K562 (cell line): ENCODE results near the gene PACS2. TPM values are rescaled to one million over a fixed set of nuclear protein-coding genes. Genes with fewer than 3 reads are reported as not detected.

Experiments used
- ATF1 ChIP-seq, 2 experiments: fragments of 450-650 bp in 1 of 2; IDR thresholded peaks; 2 replicates each; pipeline ENCODE4 v1.6.1; 2016; ENCODE audit warnings: missing compliant biosample characterization in 1 of 2, missing genetic modification characterization in 1 of 2
- CBFB ChIP-seq: sonication (generic); formaldehyde crosslinking; IDR thresholded peaks from 2 replicates; pipeline ENCODE4 v1.4.0; 2020; ENCODE audit warnings: mild to moderate bottlenecking, missing genetic modification reagents
- CEBPG ChIP-seq, 3 experiments: fragments of 200-800 bp in 1 of 3; sonication (Bioruptor generic) in 1 of 3; sonication (generic) in 1 of 3; formaldehyde crosslinking in 1 of 3; IDR thresholded peaks in 2 of 3; conservative IDR thresholded peaks in 1 of 3; 2 replicates each; pipeline versions ENCODE4 v1.6.1 to v1.8.0; 2016 to 2022; ENCODE audit warnings: missing compliant biosample characterization in 2 of 3, missing genetic modification characterization in 2 of 3, mild to moderate bottlenecking in 1 of 3, missing genetic modification reagents in 1 of 3
- CHD1 ChIP-seq: fragments of 200-600 bp; sonication (generic); IDR thresholded peaks from one replicate; pipeline ENCODE4 v1.6.1; 2012; ENCODE audit warnings: mild to moderate bottlenecking, moderate library complexity, low read length, inconsistent platforms
- CTBP1 ChIP-seq: fragments of 450-650 bp; IDR thresholded peaks from 2 replicates; pipeline ENCODE4 v1.6.1; 2016; ENCODE audit warnings: borderline replicate concordance
- CXXC5 ChIP-seq: fragments of 250-450 bp; sonication (Bioruptor Pico); IDR thresholded peaks from 2 replicates; pipeline ENCODE4 v1.8.0; 2022; ENCODE audit warnings: inconsistent platforms, mild to moderate bottlenecking, moderate library complexity
- EP400 ChIP-seq: fragments of 450-650 bp; IDR thresholded peaks from 2 replicates; pipeline ENCODE4 v1.6.1; 2017; ENCODE audit warnings: antibody characterized with exemption, mild to moderate bottlenecking, moderate library complexity
- KLF1 ChIP-seq: fragments of 450-650 bp; IDR thresholded peaks from 2 replicates; pipeline ENCODE4 v1.6.1; 2016; ENCODE audit warnings: missing genetic modification characterization, missing compliant biosample characterization
- MBD2 ChIP-seq: sonication (generic); IDR thresholded peaks from 2 replicates; pipeline ENCODE4 v1.6.1; 2016; ENCODE audit warnings: low read depth, borderline replicate concordance
- MECOM ChIP-seq: fragments of 250-450 bp; sonication (Bioruptor Pico); IDR thresholded peaks from 2 replicates; pipeline ENCODE4 v1.8.0; 2022; ENCODE audit warnings: inconsistent platforms
- NBN ChIP-seq: fragments of 450-650 bp; IDR thresholded peaks from 2 replicates; pipeline ENCODE4 v1.6.1; 2016; ENCODE audit warnings: low read depth, mild to moderate bottlenecking
- NFE2L1 ChIP-seq: fragments of 450-650 bp; IDR thresholded peaks from 2 replicates; pipeline ENCODE4 v1.6.1; 2016; ENCODE audit warnings: missing genetic modification characterization, low read depth, mild to moderate bottlenecking, missing compliant biosample characterization, moderate library complexity, borderline replicate concordance
- POLR2A ChIP-seq: fragments of 450-650 bp; conservative IDR thresholded peaks from 2 replicates; pipeline ENCODE4 v1.6.1; 2016
- POLR2G ChIP-seq: fragments of 200-400 bp; formaldehyde crosslinking; IDR thresholded peaks from 2 replicates; pipeline ENCODE4 v1.6.1; 2017; ENCODE audit warnings: low read depth, mild to moderate bottlenecking, antibody characterized with exemption, low read length, moderate library complexity
- RBFOX2 ChIP-seq: fragments of 200-400 bp; formaldehyde crosslinking; IDR thresholded peaks from 2 replicates; pipeline ENCODE4 v1.6.1; 2017; ENCODE audit warnings: low read depth, mild to moderate bottlenecking, low read length, moderate library complexity
- SMAD1 ChIP-seq: fragments of 150-350 bp; IDR thresholded peaks from 2 replicates; pipeline ENCODE4 v1.6.1; 2014; ENCODE audit warnings: low read length, low read depth; ENCODE audit not compliant: partially characterized antibody
- SP1 ChIP-seq: sonication (generic); formaldehyde crosslinking; IDR thresholded peaks from 2 replicates; pipeline ENCODE4 v1.8.1; 2022; ENCODE audit warnings: mild to moderate bottlenecking, missing genetic modification reagents
- ZEB2 ChIP-seq: fragments of 450-650 bp; IDR thresholded peaks from 2 replicates; pipeline ENCODE4 v1.6.1; 2016
- ZNF347 ChIP-seq: fragments of 450-650 bp; formaldehyde crosslinking; IDR thresholded peaks from 2 replicates; pipeline ENCODE4 v1.4.0; 2020; ENCODE audit warnings: low read depth, mild to moderate bottlenecking, moderate library complexity
- polyA plus RNA-seq, 8 experiments: library from polyadenylated mRNA; depleted of rRNA in 4 of 8; stranded (reverse) in 5 of 8; unstranded in 3 of 8; fragments of >200 nt; fragmentation: Nextera tagmentation in 2 of 8; fragmentation: Illumina TruSeq in 1 of 8; extraction: Ambion mirVana in 2 of 8; extraction: Trizol in 1 of 8; gene quantifications; 2 replicates each; pipeline versions ENCODE4 v1.2.1 to v1.2.3, GENCODE V29; 2011 to 2014; ENCODE audit warnings: inconsistent platforms in 1 of 8, missing spikeins in 1 of 8
- total RNA-seq, 7 experiments: library from RNA; depleted of rRNA in 6 of 7; stranded (reverse); fragments of >200 nt in 6 of 7; fragmentation: Illumina TruSeq in 2 of 7; extraction: Trizol in 2 of 7; gene quantifications; 2 replicates each; pipeline versions ENCODE4 v1.2.1 to v1.2.3, GENCODE V29; 2011 to 2021; ENCODE audit warnings: low replicate concordance in 1 of 7
- TF ChIP-seq, protein P1 (sequence below): fragments of 450-650 bp; IDR thresholded peaks from 2 replicates; pipeline ENCODE4 v1.6.1; 2016; ENCODE audit warnings: antibody characterized with exemption
- TF ChIP-seq, protein P2 (sequence below), 2 experiments: fragments of 250-450 bp in 1 of 2; fragments of 450-650 bp in 1 of 2; sonication (Bioruptor Pico) in 1 of 2; IDR thresholded peaks; 2 replicates each; pipeline versions ENCODE4 v1.6.1 to v1.8.0; 2016 to 2021; ENCODE audit warnings: mild to moderate bottlenecking in 2 of 2, moderate library complexity in 2 of 2, missing compliant biosample characterization in 1 of 2, missing genetic modification characterization in 1 of 2
- TF ChIP-seq, protein P3 (sequence below), 2 experiments: IDR thresholded peaks; 2 replicates each; pipeline ENCODE4 v1.6.1; 2011; ENCODE audit warnings: borderline replicate concordance in 1 of 2, control low read depth in 1 of 2, low read depth in 1 of 2, low read length in 1 of 2, mild to moderate bottlenecking in 1 of 2, mixed read lengths in 1 of 2, moderate library complexity in 1 of 2; ENCODE audit not compliant: insufficient read depth in 1 of 2, insufficient read length in 1 of 2, poor library complexity in 1 of 2, severe bottlenecking in 1 of 2; ENCODE audit errors: extremely low read depth in 1 of 2
- TF ChIP-seq, protein P4 (sequence below): sonication (generic); formaldehyde crosslinking; IDR thresholded peaks from 2 replicates; pipeline ENCODE4 v1.9.0; 2022; ENCODE audit warnings: mild to moderate bottlenecking, missing genetic modification reagents

PACS2 gene
- total and polyA plus RNA-seq, 9 of the 15 experiments (the other 6 are each of a cell fraction or from before 2014, with no cell fraction given), result 0.11 to 20.8 (median 9.9) TPM

DNA sequence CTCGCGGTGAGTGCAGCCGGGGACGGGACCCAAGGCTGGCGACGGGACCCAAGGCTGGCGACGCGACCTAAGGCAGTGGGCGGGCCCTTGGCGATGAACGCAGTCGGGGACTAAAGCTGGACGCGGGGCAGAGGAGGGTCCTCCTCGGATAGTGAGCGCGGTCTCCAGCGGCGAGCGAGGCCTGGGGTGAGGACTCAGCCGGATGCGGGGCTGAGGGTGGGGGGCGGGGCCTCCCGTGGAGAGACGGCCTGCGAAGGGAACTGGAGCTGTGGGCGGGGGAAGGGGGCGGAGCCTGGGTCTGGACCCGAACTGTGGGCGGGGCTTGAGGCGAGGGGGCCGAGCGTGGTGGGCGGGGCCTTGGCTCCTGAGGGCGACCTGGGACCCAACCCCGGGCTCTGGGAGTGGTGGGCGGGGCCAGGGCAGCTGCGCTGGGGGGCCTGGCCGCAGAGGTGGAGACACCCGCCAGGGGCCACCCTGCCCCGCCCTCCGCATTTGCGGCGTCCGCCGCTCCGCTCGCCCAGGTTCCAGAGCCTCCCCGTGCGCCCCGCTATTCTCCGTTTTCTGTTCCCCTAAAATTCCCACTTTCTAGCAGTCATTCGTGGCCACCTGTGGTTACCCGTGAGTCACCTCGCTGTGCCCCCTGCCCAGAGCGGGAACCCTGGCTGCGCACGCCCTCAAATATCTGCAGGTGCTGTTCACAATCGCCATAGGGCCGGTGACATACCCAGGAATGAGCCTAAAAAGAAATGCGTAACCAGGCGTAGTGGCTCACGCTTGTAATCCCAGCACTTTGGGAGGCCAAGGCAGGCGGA is 13.2 kb upstream of the PACS2 start (continued):
- TF ChIP-seq CTBP1 (peak; percentile 46), RBFOX2 (peak; percentile 76), MBD2 (peak; percentile 21; the same call in 1 of the 2 replicates), ZEB2 (0 out of 2 replicates have a peak, but pooled peaks have one; percentile 19), CXXC5 (peak; percentile 72), SMAD1 (no peak), ATF1 (CRISPR knock-in tag; IDR thresholded peaks at IDR 0.05) (no peak), ATF1 (tag; IDR thresholded peaks at IDR 0.05) (peak; percentile 34; the same call in 1 of the 2 replicates), NFE2L1 (tag) (no peak), SP1 (CRISPR knock-in tag) (peak; percentile 56; the same call in 1 of the 2 replicates), MECOM (CRISPR knock-in tag) (no peak), CHD1 (no peak), POLR2A (peak; percentile 80), POLR2G (peak; percentile 78), CBFB (CRISPR knock-in tag) (no peak), EP400 (peak; percentile 60; the same call in 1 of the 2 replicates), NBN (peak; percentile 39; the same call in 1 of the 2 replicates), CEBPG (CRISPR knock-in tag; IDR thresholded peaks at IDR 0.05) (no peak), CEBPG (tag; conservative IDR thresholded peaks at IDR 0.05 in 1 of 2, IDR thresholded peaks at IDR 0.05 in 1 of 2) (no peak), ZNF347 (CRISPR knock-in tag) (no peak), KLF1 (tag) (no peak)
- TF ChIP-seq, protein P1, sequence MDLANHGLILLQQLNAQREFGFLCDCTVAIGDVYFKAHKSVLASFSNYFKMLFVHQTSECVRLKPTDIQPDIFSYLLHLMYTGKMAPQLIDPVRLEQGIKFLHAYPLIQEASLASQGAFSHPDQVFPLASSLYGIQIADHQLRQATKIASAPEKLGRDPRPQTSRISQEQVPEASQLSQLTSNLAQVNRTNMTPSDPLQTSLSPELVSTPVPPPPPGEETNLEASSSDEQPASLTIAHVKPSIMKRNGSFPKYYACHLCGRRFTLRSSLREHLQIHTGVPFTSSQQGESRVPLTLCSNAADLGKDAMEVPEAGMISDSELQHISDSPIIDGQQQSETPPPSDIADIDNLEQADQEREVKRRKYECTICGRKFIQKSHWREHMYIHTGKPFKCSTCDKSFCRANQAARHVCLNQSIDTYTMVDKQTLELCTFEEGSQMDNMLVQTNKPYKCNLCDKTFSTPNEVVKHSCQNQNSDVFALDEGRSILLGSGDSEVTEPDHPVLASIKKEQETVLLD, result peak; percentile 39; the same call in 1 of the 2 replicates
- TF ChIP-seq, protein P2, sequence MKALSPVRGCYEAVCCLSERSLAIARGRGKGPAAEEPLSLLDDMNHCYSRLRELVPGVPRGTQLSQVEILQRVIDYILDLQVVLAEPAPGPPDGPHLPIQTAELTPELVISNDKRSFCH (CRISPR knock-in tag; IDR thresholded peaks at IDR 0.05), result no peak
- TF ChIP-seq, protein P2 (tag; IDR thresholded peaks at IDR 0.05), result peak; percentile 36; the same call in 1 of the 2 replicates
- TF ChIP-seq, protein P3, sequence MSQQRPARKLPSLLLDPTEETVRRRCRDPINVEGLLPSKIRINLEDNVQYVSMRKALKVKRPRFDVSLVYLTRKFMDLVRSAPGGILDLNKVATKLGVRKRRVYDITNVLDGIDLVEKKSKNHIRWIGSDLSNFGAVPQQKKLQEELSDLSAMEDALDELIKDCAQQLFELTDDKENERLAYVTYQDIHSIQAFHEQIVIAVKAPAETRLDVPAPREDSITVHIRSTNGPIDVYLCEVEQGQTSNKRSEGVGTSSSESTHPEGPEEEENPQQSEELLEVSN (IDR thresholded peaks at IDR 0.05; ENCODE audit: borderline replicate concordance in 1 of 2, extremely low read depth in 1 of 2, insufficient read depth in 1 of 2, insufficient read length in 1 of 2, low read depth in 1 of 2, low read length in 1 of 2, poor library complexity in 1 of 2, severe bottlenecking in 1 of 2), result peak; percentile 12 to 69
- TF ChIP-seq, protein P4, sequence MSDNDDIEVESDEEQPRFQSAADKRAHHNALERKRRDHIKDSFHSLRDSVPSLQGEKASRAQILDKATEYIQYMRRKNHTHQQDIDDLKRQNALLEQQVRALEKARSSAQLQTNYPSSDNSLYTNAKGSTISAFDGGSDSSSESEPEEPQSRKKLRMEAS (CRISPR knock-in tag), result peak; percentile 38; the same call in 1 of the 2 replicates
